CD4-positive, CD25-positive, alpha-beta regulatory T cell (primary cell): ENCODE data around the gene HS6ST1. TPM values are rescaled to one million over a fixed set of nuclear protein-coding genes. Genes with fewer than 3 reads are reported as not detected.
"Not testable (repeated sequence)": the region's sequence is repeated elsewhere in the genome, so short reads cannot be mapped to it uniquely, and the experiment has no call there.

ENCODE experiments used
- ATAC-seq, 2 donors: fragments of 150-1000 bp; cut with Tn5 transposase; one replicate each; pipeline ENCODE4 v1.10.0; 2021; ENCODE audit warnings: low read depth in 2 of 2, moderate number of reproducible peaks in 2 of 2, moderate library complexity in 1 of 2
- DNase-seq, 3 donors: peaks; one replicate each; pipeline versions ENCODE4 v3.0.0 to v3.0.0-alpha.2; 2012 to 2022; ENCODE audit warnings: mixed read lengths in 1 of 3
- H3K27ac ChIP-seq: one replicate; pipeline ENCODE4 v1.7.0; 2013; ENCODE audit warnings: mild to moderate bottlenecking, low read length; ENCODE audit not compliant: insufficient read depth, poor library complexity, severe bottlenecking
- H3K27me3 ChIP-seq: one replicate; pipeline ENCODE4 v1.7.0; 2013; ENCODE audit warnings: low read length; ENCODE audit not compliant: control insufficient read depth, insufficient read depth
- H3K36me3 ChIP-seq: one replicate; pipeline ENCODE4 v1.7.0; 2013; ENCODE audit warnings: mild to moderate bottlenecking, low read length, moderate library complexity; ENCODE audit not compliant: control insufficient read depth, insufficient read depth
- H3K4me1 ChIP-seq: 2 replicates; pipeline ENCODE4 v1.7.0; 2013; ENCODE audit warnings: mild to moderate bottlenecking, low read length; ENCODE audit not compliant: insufficient read depth, control insufficient read depth, poor library complexity, severe bottlenecking
- H3K4me3 ChIP-seq: one replicate; pipeline ENCODE4 v1.7.0; 2013; ENCODE audit warnings: low read depth, mild to moderate bottlenecking, low read length, moderate library complexity
- H3K9me3 ChIP-seq, 2 experiments: 1 replicate in 1 of 2; 2 replicates in 1 of 2; pipeline ENCODE4 v1.7.0; 2013; ENCODE audit warnings: low read length in 2 of 2, mild to moderate bottlenecking in 1 of 2, moderate library complexity in 1 of 2; ENCODE audit not compliant: control insufficient read depth in 2 of 2
- H3K27ac Mint-ChIP-seq, 3 donors: one replicate each; pipeline ENCODE4 v1.8.0; 2020 to 2022; ENCODE audit warnings: mild to moderate bottlenecking in 3 of 3, mixed read lengths in 3 of 3, moderate library complexity in 2 of 3
- H3K27me3 Mint-ChIP-seq: one replicate; pipeline ENCODE4 v1.8.0; 2022; ENCODE audit warnings: mild to moderate bottlenecking, mixed read lengths
- H3K36me3 Mint-ChIP-seq: one replicate; pipeline ENCODE4 v1.8.0; 2020; ENCODE audit warnings: mixed read lengths
- H3K4me1 Mint-ChIP-seq, 4 donors: one replicate each; pipeline ENCODE4 v1.8.0; 2020 to 2022; ENCODE audit warnings: mixed read lengths in 4 of 4, mild to moderate bottlenecking in 1 of 4
- H3K4me3 Mint-ChIP-seq, 4 donors: one replicate each; pipeline ENCODE4 v1.8.0; 2020 to 2022; ENCODE audit warnings: mild to moderate bottlenecking in 4 of 4, mixed read lengths in 4 of 4, moderate library complexity in 3 of 4
- H3K9me3 Mint-ChIP-seq, 7 donors: one replicate each; pipeline ENCODE4 v1.8.0; 2020 to 2022; ENCODE audit warnings: mixed read lengths in 7 of 7, mild to moderate bottlenecking in 3 of 7, moderate library complexity in 2 of 7
- polyA plus RNA-seq, 4 donors: library from polyadenylated mRNA; unstranded; fragments of 300-500 nt; fragmentation: Illumina TruSeq; gene quantifications; one replicate each; pipeline ENCODE4 v1.2.3, GENCODE V29; 2021
- total RNA-seq: library from RNA; stranded (reverse); gene quantifications from one replicate; pipeline ENCODE4 v1.2.3, GENCODE V29; 2022

The HS6ST1 gene
- total and polyA plus RNA-seq, 5 donors from 2014 or later: 1.1 to 7.6 (median 1.5) TPM

DNA sequence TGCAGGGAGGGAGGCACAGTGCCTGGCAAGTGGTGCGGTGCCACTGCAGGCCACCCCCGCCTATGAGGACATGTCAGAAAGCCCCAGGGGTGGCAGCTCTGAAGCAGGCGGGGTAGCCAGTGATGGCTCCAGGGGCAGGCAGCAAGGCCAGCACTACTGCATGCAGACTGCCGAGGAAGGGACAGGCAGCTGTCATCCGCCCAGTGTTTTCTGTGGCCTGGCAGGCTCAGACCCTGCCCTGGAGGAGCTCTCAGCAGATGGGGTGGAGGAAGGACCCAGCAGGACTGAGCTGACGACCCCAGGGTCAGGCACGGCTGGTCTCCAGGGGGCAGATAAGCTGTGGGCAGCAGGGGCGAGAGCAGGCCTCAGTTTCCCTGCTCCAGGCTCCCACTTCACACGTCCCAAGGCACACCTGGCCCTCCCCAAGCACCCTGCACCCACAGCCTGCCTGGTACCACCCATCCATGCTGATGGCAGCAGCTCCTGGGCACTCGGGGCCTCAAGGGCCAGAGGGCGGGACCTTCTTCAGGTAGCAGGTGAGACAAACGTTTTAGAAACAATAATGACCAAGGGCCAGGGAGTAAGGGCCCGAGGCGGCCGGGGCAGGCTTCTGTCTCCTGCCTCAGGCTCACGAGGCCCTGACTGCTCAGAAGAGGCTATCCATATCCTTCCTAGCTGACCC is 48.5 kb downstream of the HS6ST1 start:
- H3K27me3 Mint-ChIP-seq: no peaks in the 10 kb centered on the region
- Histone ChIP-seq H3K4me3 (no peak overlapping the region), H3K36me3 (no peaks in the 10 kb centered on the region), H3K27me3 (no peaks in the 10 kb centered on the region), H3K27ac (no peak overlapping the region), H3K4me1 (no peaks in the 10 kb centered on the region), H3K9me3 (peaks cover 3% of the 10 kb centered on the region in 2 experiments)
- H3K36me3 Mint-ChIP-seq: peaks cover 11% of the 10 kb centered on the region
- peaks cover 0 to 8% (median 0%) of the 10 kb centered on the region in 7 donors for H3K9me3 Mint-ChIP-seq
- H3K4me3 Mint-ChIP-seq: no peak overlapping the region
- no peak for ATAC-seq
- H3K4me1 Mint-ChIP-seq: peaks cover 0 to 7% (median 2%) of the 10 kb centered on the region in 4 donors
- no peak overlapping the region for H3K27ac Mint-ChIP-seq
- DNase-seq: no peak

DNA sequence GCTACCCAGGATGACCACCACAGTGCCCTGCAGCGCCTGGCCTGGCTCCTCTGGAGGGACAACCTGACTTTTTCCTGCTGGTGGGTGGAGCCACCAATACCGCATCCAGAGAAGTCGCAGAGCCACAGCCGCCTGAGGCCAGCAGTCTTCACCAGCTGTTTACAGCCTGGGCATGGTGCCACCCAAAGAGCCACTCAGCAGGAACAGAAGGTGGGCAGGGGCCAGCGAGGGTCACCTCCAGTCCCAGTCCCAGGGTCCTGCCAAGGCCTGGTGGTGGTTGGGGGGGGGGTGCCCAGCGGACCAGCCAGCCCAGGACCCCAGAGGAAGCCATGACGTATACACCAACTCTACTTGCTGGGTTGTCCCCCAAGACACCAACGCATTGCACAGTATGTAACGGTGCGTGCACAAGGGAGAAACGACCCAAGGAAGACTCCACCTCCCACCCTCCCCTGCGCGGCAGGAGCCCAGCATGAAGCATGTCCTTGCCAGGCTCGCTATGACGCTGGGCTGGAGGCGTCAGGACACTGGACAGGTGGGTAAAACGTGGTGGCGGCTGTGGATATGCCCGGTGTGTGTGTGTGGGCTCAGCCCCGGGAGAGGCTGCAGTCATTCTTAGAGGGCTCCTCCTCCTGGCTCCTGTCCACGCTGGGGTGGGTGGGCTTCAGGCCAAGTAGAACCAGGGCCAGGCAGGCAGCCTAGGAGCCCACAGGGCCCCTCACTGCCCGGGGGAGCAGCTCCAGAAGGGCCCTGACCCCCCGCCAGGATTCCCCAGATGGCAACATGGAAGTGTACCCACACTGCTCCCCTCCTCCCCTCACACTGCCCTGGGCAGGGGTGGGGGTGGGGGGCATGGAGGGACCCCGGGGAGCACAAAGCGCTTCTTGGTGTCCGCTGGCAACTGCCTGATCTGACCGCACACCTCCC is 49.3 kb downstream of the HS6ST1 start:
- Mint-ChIP-seq H3K27me3 (no peaks in the 10 kb centered on the region), H3K9me3 (peaks cover 0 to 4% (median 0%) of the 10 kb centered on the region in 7 donors), H3K4me1 (peaks cover 0 to 7% (median 2%) of the 10 kb centered on the region in 4 donors), H3K4me3 (no peak overlapping the region), H3K36me3 (peaks cover 5% of the 10 kb centered on the region), H3K27ac (no peak overlapping the region)
- Histone ChIP-seq H3K27ac (no peak overlapping the region), H3K9me3 (peaks cover 1 to 2% of the 10 kb centered on the region in 2 experiments), H3K4me1 (no peaks in the 10 kb centered on the region), H3K36me3 (no peaks in the 10 kb centered on the region), H3K4me3 (no peak overlapping the region), H3K27me3 (no peaks in the 10 kb centered on the region)
- no peak for ATAC-seq
- no peak for DNase-seq

DNA sequence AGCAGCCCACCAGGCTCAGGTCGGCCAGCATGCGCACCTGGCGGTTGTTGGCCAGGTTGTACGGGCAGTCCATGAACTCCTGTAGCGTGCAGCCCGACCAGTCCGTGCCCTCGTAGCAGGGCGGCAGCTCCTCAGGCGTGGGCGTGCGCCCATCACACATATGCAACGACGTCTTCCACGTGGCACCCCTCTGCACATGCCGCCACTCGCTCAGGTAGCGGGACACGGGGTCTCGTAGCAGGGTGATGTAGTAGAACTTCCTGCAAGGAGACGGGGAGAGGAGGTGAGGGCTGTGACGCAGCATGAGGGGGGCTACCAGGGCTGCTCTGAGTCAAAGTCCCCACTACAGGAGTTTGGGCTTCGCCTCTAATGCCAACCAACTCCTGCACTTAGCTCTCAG is 50.1 kb downstream of the HS6ST1 start:
- not testable (repeated sequence) for H3K27me3 Mint-ChIP-seq, H3K9me3 Mint-ChIP-seq, H3K4me1 Mint-ChIP-seq, H3K9me3 ChIP-seq, H3K4me1 ChIP-seq, H3K4me3 ChIP-seq, H3K36me3 ChIP-seq, H3K27me3 ChIP-seq, H3K27ac Mint-ChIP-seq, H3K4me3 Mint-ChIP-seq, H3K36me3 Mint-ChIP-seq, DNase-seq, H3K27ac ChIP-seq, ATAC-seq

DNA sequence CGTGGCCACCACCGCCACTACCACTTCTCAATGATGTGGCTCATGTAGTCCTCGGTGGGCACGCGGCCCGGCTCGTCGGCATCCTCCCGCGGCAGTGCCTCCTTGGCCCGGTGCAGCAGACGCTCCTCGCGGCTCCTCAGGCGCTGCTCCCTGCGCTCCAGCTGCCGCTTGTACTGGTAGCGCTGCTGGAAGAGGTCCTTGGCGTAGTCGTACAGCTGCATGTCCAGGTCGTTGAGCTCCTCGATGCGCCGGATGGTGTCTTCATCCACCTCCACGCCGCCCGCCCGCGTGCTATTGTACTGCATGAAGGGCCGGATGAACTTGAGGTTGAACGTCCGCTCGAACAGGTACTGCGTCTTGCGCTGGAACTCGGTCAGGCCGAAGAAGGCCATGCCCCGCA is 50.5 kb downstream of the HS6ST1 start:
- H3K9me3 ChIP-seq, H3K27me3 ChIP-seq, DNase-seq, H3K36me3 Mint-ChIP-seq, H3K4me1 Mint-ChIP-seq, ATAC-seq, H3K27ac ChIP-seq, H3K36me3 ChIP-seq, H3K27me3 Mint-ChIP-seq, H3K27ac Mint-ChIP-seq, H3K9me3 Mint-ChIP-seq, H3K4me3 ChIP-seq, H3K4me1 ChIP-seq, H3K4me3 Mint-ChIP-seq: not testable (repeated sequence)

DNA sequence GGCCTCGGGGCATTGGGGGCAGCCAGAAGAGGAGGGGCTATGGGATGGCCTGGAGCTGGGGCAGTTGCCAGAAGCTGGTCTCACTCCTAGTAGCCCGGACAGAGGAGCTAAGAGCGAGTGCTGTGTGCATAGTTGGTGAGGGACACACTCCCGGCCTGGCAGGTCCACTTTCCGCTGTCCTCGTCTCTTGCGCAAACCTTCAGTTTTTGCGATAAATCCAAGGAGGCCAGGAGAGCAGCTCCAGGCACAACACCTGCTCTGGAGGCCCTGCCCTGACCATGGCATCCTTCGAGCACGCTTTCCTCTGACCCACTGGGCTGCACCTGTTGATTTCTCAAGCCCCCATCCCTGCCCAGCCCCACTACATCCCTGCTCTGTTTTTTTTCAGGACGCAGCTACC is 51.0 kb downstream of the HS6ST1 start:
- not testable (repeated sequence) for H3K27ac Mint-ChIP-seq, H3K9me3 Mint-ChIP-seq, H3K9me3 ChIP-seq, ATAC-seq, H3K36me3 Mint-ChIP-seq, DNase-seq, H3K27me3 ChIP-seq, H3K4me1 Mint-ChIP-seq, H3K36me3 ChIP-seq, H3K4me3 ChIP-seq, H3K4me3 Mint-ChIP-seq, H3K27ac ChIP-seq, H3K4me1 ChIP-seq, H3K27me3 Mint-ChIP-seq

DNA sequence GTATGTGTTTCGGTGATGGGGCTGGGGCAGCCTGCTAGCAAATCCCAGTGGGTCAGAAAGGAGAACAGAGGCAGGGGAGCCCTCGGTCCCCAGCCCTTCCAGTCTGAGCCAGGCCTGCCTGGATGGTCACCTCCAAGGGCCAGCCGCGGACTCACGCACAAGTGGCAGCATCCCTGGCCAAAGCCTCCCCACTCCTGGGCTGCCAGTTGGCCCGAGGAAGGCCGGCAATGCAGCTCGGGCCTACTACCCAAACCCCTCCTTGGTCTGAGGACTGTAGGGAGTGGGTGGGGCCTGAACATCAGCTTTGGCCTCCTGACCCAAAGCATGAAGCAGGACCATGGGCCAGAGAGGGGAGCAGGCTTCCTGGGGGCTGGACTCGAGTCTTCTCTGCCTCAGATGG is 51.5 kb downstream of the HS6ST1 start:
- not testable (repeated sequence) for H3K9me3 Mint-ChIP-seq, ATAC-seq

DNA sequence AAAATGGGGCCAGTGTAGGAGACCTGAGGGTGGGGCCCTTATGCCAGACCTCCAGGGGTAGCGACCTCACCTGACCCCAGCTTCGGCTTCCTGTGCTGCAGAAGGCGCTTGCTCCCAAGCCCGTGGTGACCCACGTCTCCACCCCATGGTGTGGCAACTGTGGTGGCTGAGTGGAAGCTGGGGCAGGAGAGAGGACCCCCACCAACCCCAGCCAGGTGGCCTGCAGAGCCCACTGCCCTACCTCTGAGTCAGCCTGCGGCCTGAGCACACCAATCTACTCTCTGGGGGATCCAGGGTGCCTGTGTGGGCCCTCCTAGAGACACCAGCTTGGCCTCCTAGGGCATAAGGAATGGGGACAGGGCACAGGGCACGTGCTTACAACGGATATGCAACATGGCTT is 52.2 kb downstream of the HS6ST1 start:
- not testable (repeated sequence) for H3K36me3 Mint-ChIP-seq, H3K27me3 ChIP-seq, H3K27me3 Mint-ChIP-seq, H3K27ac Mint-ChIP-seq, DNase-seq, H3K9me3 Mint-ChIP-seq, H3K4me3 Mint-ChIP-seq, H3K4me3 ChIP-seq, H3K4me1 ChIP-seq, H3K27ac ChIP-seq, H3K9me3 ChIP-seq, H3K4me1 Mint-ChIP-seq, ATAC-seq, H3K36me3 ChIP-seq

More for the DNA sequence above, 51.5 kb downstream of the HS6ST1 start:
- not testable (repeated sequence) for H3K36me3 ChIP-seq, DNase-seq, H3K4me1 Mint-ChIP-seq, H3K4me3 Mint-ChIP-seq, H3K27ac ChIP-seq, H3K9me3 ChIP-seq, H3K27ac Mint-ChIP-seq, H3K36me3 Mint-ChIP-seq, H3K27me3 Mint-ChIP-seq, H3K4me1 ChIP-seq, H3K4me3 ChIP-seq, H3K27me3 ChIP-seq

DNA sequence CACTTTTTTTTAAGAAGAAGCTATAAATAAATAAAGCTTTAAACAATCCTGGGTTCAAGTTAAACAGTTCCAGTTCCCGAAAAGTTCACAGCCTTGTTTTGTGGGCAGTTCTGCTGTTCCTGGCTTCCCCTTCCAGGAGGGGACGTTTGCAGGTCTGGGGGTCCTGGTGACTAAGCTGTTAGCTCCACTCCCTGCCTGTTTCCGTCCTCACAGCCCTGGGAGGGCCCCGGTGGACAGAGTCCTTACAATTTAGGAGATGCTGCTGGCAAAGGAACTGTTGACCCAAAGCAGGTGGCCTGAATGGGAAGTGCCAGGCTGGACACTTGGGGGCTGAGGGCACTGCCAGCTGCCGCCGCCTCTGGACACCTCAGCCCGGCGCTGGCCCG is 53.1 kb downstream of the HS6ST1 start:
- H3K9me3 Mint-ChIP-seq, DNase-seq, H3K27me3 ChIP-seq, H3K27ac Mint-ChIP-seq, H3K27ac ChIP-seq, H3K9me3 ChIP-seq, H3K4me1 Mint-ChIP-seq, H3K36me3 ChIP-seq, H3K4me1 ChIP-seq, H3K27me3 Mint-ChIP-seq, H3K4me3 Mint-ChIP-seq, H3K36me3 Mint-ChIP-seq, ATAC-seq, H3K4me3 ChIP-seq: not testable (repeated sequence)
